ENCODE results near the gene CRAMP1.

GRCh38 chr16:1681032-1681431 is 68.9 kb downstream of the CRAMP1 start:
- TF ChIP-seq POLR2AphosphoS5 (IDR thresholded peaks at IDR 0.05; ENCODE audit: low read depth, low read length) (no peak), TAF1 (IDR thresholded peaks at IDR 0.05; ENCODE audit: borderline replicate concordance, insufficient read depth, low read length) (no peak)
